ENCODE data around the gene MLANA.
A peak's percentile ranks its signal among the peaks of the same experiment; 100 is the strongest.
"Not testable (repeated sequence)": the region's sequence is repeated elsewhere in the genome, so short reads cannot be mapped to it uniquely, and the experiment has no call there.

Gene MLANA

DNA sequence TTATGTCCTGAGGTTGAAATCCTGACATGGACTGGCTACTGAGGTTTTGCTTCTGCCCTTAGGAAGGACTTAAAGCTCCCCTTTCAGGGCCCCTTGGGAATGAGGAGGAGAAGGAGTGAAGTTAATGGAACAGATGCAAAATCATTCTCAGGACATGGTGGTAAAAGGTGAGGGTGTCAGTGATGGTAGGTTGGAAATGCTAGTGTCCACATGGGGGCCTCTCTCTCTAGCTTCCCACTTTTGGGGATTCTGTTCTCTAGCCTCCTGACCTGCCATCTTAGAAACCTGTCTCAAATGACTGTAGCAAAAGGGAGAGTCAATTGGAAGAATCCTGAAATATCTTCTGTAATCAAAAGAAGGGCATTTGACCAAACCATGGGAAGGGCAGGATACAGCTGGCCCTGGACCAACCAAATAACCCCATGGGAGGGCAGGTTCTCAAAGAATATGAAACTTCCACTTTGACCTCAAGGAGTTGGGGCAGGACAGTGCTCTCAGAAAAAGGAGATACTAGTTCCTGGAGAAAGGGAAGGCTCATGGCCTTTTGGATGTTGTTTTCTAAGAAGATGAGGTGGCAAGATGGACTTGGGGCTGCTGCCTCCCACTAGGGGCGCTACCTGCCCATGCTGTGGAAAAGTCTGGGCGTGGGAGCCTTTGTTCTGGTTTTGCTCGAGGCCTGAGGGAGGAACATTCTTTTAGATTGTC is 21.2 kb upstream of the MLANA start:
- peak; percentile 14 for DNase-seq (ENCODE audit: low spot score)

DNA sequence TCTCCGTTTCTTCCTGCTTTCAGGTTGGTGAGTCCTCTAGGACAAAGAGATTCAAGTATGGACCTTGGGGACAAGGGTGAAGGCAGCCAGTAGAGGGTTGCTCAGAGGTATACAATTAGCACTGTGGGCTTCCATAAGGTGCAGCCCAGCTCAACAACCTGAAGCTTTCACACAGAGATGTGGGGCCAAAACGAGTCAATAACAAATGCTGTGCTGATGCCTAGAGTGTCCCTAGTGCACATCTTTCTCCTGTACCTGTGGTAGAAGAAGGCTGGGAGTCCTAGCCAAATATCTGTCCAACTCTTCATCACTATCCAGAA is 20.7 kb upstream of the MLANA start:
- no peak for DNase-seq (ENCODE audit: low spot score)

DNA sequence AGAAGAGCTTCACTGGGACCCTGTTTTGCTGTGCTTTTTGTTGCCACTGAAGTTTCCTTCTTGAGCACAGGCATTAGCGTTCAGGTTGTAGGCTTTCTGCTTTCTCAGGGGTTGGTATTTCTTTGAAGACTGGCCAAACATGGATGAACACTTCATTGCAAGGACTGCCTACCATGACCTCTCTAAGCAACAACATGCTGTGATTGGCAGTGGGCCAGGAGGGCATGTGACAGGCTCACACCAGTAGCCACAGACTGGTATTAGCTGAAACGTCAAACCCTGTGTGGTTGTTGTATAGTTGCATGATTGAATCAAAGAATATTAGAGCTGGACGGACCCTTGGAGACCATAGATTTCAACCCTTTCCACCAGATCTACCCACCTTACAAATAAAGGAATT is 20.0 kb upstream of the MLANA start:
- no peak for DNase-seq (ENCODE audit: low spot score)

DNA sequence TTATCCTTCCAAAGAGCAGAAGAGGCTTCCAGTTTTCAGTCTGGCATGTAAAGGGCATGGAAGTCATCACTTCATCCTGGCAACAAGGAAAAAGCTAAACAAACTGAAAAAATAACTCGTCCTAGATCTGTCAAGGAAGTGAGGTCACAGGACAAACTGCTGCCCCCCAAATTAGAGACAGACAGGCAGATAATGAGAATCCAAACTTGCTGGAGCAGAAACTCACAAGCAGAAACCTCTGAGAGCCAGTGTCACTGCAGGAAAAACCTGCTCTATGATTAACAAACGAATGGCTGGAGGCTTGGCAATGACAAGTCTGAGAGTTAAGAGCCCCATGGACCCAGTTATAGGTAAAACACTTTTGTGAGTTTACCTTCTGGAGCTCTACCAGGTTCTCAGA is 18.9 kb upstream of the MLANA start:
- DNase-seq (ENCODE audit: low spot score) = no peak

DNA sequence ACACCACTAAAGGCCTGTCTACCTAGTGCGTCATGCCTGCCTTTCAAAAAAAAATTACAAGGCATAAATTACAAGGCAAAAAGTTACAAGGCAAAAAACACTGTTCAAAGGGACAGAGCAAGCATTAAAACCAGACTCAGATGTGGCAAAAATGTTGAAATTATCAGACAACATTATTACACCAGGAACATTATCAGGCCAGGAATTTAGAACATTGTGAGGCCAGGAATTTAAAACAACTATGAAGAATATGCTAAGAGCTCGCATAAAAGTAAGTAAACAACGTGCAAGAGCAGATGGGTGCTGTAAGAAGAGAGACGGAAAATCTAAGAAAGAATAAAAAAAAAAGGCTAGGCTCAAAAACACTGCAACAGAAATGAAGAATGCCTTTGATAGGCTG is 18.2 kb upstream of the MLANA start:
- DNase-seq (ENCODE audit: low spot score) = no peak

DNA sequence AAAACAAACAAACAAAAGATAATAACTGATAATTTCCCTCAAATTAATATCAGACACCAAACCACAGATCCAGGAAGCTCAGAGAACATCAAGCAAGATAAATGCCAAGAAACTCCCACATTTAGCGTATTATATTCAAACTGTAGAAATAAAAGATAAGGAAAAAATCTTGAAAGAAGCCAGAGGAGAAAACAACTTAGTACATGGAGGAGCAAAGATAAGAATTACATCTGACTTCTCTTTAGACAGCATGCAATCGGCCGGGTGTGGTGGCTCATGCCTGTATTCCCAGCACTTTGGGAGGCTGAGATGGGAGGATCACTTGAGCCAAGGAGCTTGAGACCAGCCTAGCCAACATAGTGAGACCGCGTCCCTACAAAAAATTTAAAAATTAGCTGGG is 17.2 kb upstream of the MLANA start:
- DNase-seq (ENCODE audit: low spot score) = no peak

DNA sequence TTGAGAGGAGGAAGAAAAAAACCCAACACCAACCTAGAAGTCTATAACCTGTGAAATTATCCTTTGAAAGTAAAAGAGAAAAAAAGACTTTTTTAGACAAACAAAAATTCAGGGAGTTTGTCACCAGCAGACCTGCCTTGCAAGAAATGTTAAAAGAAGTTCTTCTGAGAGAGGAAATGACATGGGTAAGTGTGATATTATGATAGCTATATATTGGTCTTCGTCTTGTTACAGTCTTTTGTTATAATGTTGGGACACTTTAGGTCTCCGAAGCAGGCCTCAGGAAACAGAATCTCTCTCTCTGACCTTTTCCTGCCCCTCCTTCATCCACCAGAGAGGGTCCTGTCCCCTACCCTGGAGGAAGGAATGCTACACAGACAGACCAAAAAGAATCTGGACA is 16.6 kb upstream of the MLANA start:
- no peak for DNase-seq (ENCODE audit: low spot score)

DNA sequence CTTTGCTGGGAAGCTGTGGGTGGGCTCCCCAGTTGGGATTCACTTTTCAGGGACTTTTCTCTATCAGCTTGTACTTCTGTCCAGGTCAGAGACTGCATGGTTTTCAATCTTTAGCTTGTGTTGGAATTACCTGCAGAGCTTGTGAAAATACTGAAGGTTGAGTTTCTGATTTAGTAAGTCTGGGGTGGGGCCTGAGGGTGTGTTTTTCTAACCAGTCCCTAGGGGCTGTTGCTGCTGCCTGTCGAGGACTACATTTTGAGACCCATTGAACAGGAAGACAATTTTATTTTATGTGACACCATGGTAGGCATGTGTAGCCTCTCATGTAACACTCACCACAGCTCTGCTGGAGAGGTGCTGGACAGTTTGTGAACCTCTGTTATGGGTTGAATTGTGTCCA is 14.7 kb upstream of the MLANA start:
- no peak for DNase-seq (ENCODE audit: low spot score)

DNA sequence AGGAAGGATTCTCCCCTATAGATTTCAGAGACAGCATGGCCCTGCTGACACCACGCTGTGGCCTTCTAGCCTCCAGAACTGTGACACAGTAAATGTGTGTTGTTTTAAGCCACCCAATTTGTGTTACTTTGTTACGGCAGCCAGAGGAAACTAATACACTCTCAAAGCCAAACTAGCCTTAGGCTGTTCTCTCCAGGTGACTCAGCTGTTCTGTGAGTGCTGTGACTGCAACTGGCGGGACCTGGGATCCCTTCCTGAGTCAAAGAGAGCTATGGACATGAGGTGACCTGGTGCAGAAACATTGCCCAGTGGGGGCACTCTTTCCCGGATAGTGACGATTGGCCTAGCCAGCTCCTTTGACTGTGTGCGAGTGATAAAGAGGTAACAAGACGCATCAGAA is 14.0 kb upstream of the MLANA start:
- DNase-seq (ENCODE audit: low spot score) = no peak

DNA sequence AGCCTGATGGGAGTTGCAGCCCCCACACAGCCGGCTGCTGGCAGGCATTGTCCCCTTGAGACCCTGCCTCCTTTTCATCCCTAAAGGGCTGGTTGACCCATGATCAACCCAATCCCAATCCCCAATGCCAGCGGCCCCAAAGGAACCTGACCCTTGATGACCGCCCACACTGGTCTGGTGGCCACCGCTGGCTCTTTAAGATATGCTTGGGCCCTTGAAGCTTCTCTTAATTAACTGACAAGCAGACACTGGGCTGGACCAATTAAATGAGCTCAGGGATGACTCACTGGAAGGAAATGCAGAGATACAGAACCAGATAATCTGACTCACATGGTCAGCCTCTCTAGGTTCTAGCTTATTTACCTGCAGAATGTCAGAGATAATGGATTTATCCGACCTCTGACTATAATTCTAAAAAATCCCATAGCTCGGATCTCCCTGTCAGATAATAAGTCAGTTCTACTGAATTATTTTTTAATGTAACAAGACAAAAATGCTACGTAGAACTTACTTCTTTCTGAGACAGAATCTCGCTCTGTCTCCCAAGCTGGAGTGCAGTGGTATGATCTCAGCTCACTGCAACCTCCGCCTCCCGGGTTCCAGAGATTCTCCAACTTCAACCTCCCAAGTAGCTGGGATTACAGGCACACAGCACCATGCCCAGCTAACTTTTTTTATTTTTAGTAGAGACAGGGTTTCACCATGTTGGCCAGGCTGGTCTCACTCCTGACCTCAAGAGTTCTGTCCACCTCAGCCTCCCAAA is 11.1 kb upstream of the MLANA start:
- peak; percentile 78 for DNase-seq (ENCODE audit: low spot score)

DNA sequence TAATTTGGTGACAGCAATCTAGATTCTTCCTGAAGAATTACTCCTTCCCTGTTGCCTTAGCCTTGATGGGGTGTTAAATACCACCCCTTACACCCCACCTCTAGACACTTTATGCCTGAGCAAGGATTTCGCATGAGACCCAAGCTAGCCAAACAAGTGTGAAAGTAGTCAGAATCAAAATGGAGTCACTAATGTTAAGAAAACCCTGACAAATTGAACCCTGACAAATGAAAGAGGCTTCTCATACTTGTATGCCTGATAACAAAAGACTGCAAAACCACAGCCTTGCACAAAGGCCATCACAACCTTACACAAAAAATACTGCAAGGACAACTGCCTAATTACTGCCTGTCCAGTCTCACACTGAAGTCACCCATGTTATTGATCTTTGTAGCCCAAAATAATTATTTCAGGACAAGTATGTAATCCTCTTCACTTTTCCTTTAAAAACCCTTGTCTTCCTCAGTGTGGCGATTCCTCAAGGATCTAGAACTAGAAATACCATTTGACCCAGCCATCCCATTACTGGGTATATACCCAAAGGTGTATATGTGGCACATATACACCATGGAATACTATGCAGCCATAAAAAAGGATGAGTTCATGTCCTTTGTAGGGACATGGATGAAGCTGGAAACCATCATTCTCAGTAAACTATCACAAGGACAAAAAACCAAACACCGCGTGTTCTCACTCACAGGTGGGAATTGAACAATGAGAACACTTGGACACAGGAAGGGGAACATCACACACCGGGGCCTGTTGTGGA is 8.3 kb upstream of the MLANA start:
- DNase-seq (ENCODE audit: low spot score) = not testable (repeated sequence)

DNA sequence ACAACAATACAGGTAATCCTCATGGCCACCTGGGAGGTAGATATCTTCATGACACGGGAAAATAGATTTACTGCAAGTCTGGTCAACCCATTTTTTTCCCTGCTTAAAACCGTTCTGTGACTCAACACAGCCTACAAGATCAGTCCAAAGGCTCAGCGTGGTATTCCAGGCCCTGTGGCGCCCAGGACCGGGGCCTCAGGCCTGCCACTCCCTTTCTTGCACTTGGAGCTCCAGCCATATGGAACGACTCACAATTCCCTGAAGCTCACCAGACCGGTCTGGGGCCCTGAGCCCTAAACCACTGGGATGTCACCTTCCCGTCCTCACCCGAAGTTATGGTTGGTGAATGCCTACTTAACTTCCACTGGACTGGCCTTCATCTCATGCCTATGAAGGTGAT is 6.5 kb upstream of the MLANA start:
- DNase-seq (ENCODE audit: low spot score) = no peak

DNA sequence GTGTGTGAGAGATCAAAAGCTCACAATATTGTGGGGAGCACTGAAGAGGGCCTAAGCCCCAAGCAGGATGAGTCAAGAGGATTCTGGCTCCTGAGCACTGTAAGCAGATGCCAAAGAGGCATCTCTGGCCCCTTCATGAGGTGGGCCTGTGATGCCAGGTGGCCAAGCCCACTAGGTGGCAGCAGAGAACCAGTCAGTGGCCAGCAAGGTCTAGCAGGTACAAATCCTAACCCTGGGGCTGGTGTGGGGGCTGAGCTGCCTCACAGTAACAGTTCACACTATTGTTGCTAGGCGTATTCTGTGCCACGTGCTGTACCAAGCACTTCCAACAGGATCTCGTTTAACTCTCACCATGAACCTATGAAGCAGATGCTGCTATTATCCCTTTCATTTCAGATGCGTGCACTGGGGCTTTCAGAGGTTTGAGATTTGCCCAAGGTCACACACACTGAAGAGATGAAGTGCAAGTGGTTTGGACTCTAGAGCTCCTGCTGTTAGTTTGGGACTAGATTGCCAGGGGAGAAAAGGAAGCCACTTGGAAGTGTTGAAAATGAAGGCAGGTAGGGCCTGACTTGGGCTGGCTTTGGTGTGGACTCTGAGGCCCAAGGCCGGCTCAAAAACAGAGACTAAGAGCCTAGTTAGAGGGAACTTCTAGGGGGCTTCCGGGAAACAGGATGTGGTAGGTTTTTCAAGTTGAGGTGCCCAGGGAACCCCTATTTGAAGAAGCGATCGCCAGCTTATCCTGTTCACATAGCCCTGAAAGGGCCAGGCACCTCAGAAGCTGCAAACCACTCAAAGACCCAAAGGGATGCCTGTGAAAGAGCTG is 4.4 kb upstream of the MLANA start:
- DNase-seq (ENCODE audit: low spot score) = peak; percentile 65

DNA sequence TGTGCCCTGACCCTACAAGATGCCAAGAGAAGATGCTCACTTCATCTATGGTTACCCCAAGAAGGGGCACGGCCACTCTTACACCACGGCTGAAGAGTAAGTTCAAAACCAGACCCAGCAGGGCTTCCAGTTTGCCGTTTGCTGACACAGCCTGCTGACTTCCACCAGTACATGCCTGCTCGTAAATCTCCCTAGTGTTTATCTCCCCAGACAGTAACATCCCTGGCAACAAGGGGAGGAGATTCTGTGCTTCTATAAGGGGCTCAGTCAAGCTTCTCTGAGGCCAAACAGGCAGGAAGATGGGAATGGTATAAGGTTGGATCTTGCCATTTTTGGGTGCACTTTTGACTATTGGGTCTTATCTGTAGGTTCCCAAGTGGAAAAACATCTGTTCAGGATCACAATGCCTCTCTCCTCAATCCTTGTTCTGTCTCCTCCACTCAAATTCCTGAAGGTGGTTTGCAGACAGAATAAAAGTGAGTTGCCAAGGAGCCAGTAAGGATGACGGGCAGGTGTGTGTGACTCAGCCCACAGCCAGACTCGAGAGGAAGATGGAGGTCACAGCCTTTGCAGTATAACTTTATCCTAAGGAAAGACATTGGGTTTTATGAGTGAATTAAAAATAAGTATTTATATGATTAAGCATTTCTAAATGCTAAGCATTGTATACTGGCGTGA is 1.9 kb downstream of the MLANA start:
- DNase-seq (ENCODE audit: low spot score) = no peak

DNA sequence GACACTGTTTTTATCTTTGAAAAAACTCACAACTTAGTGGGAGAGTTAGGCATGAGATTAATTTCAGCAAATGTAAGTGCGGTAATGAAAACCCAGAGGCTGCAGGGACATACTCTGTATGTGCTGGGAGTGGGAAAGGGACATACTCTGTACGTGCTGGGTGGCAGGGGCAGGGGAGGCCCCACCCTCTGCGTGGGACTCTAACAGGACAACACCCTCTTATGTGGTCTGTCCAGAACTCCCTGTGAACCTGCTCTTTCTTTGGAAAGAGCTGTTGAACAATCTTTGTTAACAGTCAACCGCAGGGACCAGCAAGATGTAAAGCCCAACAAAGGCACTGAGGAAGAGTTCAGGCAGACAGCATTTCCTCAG is 2.4 kb downstream of the MLANA start:
- no peak for DNase-seq (ENCODE audit: low spot score)

DNA sequence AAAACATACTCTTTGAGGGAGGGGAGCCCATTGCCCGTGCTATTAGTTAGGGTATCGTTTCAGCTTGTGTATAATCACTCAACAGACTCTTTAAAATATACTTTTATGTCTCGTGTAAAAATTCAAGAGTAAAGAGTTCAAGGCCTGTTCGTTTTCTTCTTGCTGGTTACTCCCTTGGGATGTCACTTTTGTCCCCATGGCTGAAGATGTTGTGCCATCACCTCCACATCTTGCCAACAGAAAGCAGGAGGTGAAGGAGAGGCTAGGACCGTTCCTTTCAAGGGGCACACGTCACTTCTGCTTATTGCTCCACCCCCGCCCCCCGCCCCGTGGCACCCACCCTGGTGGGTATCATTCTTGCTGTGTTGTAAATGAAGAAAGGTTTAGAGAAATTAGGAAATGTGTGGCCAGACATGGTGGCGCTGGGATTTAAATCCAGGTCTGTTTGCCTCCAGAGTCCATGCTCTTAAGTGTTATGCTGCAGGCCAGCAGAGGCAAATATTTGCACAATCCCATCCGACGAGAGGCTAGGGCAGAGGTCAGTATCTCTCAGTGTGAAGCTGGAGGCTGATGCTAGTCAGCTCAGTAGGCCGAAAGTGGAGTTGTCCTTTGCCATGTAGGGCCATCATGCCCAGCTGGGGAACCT is 3.0 kb downstream of the MLANA start:
- no peak for DNase-seq (ENCODE audit: low spot score)

DNA sequence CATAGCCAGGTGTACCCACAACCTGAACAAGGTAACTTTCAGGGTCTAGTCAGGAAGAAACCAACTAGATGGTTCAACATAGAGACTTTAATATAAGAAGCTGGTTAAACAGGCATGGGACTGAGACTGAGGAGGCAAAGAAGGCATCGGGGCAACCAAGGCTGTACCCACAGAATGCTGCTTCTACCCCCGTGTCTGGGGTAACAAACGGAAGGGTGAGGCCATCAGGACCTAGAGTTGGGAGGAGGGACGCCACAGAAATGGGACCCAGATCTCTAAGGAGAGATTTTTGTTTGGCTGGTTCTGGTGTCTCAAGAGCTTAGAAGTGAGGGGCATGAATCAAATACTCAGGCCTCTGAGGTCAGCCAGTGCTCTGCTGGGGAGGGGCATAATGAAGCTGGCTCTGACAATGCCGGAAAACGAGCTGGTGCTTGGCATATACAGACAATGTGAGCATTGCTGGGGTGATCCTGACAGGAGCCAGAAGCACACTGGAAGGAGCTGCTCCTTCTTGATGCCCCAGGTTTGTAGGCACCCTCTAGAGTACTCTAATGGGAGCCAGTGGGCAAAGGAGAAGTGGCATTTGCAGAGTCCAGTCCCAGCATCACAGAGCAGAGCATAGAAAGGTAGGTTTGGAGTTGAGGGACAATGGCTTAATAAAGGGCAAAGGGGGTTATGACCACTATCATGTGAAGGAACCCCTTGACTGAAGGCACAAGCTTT is 3.7 kb downstream of the MLANA start:
- no peak for DNase-seq (ENCODE audit: low spot score)

DNA sequence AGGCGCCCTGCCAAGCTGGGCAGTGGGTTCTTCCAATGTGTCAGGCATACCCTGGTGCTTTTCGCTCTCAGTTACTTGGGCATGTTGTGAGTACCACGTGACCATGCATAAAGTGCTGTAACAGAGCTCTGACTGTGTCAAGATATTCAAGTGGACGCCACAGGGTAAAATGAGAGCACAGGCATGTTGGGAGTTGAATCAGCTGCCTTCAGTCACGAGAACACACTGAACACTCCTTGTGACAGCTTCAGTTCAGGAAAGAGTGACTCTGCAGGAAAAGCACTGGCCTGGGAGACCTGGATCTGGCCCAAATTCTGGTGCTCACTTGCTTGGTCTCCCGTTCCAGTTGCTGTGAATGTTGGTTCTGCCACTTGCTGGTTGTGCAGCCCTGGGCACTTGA is 5.1 kb downstream of the MLANA start:
- no peak for DNase-seq (ENCODE audit: low spot score)

DNA sequence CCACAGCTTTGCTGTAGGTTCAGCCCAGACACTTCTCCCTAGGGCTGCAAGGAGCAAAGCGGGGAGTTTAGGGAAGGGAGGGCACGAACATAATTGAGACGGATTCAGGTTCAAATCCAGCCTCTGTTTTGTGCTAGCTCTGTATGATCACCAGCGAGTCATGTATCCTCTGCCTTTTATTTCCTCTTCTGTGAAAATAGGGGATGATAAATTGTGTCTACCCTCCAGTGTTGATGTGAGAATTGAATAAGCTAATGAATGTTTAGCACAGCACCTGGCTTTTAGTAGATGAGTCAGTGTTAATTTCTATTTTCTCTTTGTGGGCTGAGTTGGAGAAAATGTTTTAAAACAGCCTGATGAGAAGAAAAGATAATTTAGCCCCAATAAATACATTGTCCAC is 6.2 kb downstream of the MLANA start:
- DNase-seq (ENCODE audit: low spot score) = no peak

DNA sequence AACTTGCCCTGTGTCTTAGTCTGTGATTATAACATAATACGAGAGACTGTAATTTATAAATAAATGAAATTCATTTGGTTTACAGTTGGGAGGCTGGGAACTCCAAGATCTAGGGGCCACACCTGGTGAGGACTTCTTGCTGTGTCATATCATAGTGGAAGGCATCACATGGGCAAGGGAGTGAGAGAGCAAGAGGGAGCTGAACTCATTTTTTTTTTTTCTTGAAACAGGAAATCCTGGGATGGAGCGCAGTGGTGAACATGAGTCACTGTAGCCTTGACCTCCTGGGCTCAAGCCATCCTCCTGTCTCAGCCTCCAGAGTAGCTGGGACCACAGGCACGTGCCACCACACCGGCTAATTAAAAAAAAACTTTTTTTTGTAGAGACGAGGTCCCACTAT is 7.2 kb downstream of the MLANA start:
- DNase-seq (ENCODE audit: low spot score) = no peak

DNA sequence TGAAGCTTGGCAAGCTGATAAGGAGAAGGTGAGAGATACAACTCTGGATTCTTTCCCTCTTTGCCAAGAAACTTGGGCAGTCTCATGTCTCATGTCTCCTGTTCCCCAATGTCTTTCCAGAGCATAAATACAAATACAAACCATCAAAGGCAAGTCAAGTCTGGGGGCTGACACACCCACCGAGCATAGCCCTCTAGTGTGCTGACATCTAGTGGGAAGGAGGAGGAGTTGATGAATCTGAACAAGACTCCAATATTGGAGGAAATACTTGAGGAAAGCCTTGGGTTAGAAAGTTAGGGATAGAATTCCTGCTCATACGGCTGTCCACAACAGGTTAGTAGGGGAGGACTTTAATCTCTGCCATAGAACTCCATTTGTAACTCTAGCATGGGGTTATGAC is 8.6 kb downstream of the MLANA start:
- DNase-seq (ENCODE audit: low spot score) = no peak

All from hepatic stellate cell (primary cell).